GM12865 (cell line): ENCODE measurements around the gene LLGL2.

Experiments
- DNase-seq: peaks from one replicate; pipeline ENCODE4 v3.0.0; 2010; ENCODE audit warnings: low read depth
- H3K4me3 ChIP-seq: 2 replicates; pipeline ENCODE4 v1.5.1; 2011; ENCODE audit warnings: mild to moderate bottlenecking, low read depth, low read length, control low read depth
- TF ChIP-seq, protein P1 (sequence below): IDR thresholded peaks from 2 replicates; pipeline ENCODE4 v1.5.1; 2011; ENCODE audit warnings: low read length, control low read depth, low read depth, inconsistent platforms; ENCODE audit not compliant: insufficient read depth; ENCODE audit errors: missing control alignments

LLGL2 gene

DNA sequence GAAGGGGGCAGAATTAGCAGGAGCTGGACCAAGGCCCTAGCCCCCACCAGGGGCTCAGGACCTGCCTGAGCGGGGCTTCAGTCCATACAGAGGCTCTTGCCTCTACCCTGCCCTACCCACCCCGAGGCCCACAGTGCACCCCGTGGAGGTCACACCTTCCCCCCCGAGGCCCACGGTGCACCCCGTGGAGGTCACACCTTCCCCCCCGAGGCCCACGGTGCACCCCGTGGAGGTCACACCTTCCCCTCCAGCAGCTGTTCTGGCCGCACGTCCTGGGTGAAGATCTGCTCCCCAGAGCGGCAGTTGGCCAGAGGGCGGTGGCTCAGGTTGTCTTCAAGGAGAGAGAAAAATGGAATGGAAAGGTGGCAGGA lies 21.5 kb upstream of the LLGL2 start:
- TF ChIP-seq, protein P1, sequence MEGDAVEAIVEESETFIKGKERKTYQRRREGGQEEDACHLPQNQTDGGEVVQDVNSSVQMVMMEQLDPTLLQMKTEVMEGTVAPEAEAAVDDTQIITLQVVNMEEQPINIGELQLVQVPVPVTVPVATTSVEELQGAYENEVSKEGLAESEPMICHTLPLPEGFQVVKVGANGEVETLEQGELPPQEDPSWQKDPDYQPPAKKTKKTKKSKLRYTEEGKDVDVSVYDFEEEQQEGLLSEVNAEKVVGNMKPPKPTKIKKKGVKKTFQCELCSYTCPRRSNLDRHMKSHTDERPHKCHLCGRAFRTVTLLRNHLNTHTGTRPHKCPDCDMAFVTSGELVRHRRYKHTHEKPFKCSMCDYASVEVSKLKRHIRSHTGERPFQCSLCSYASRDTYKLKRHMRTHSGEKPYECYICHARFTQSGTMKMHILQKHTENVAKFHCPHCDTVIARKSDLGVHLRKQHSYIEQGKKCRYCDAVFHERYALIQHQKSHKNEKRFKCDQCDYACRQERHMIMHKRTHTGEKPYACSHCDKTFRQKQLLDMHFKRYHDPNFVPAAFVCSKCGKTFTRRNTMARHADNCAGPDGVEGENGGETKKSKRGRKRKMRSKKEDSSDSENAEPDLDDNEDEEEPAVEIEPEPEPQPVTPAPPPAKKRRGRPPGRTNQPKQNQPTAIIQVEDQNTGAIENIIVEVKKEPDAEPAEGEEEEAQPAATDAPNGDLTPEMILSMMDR: no peak
- DNase-seq: no peak
- H3K4me3 ChIP-seq: no peak overlapping the region

DNA sequence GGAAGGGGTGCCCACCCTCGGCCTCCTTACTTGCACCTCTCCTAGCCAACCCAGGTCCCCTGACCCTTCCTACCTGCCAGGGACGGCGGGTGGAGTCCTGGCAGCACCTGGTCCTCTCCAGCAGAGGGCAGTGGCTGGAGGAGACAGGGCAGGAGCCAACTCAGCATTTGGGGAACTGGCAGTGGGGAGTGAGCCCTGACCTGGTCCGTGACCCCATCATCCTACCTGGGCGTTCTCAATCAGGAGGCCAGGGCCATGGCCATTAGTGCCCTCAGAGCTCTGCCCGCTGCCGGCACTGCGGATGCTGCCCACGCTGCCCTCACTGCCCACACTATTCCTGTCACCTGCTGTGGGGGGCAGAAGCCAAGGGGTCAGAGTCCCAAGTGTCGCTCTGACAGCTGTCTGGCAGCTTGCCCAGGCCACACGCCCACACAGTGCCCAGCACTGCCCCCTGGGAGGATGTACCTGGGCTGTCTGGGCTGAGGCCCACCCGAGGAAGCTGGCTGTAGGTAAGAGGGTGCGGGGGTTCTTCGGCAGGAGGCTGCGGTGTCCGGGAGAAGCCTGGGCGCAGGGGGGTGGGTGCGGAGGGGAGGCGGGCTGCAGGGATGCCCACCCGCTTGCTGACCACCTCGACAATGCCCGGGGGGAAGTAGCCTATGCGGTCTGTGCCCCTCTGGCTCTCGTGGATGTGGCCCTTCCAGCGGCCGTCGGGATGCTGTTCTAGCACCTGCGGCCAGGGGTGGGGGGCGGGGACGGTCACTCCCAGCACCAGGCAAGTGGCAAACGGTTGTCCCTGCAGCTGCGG lies 20.9 kb upstream of the LLGL2 start:
- DNase-seq: peak; percentile 57
- TF ChIP-seq, protein P1: peak; percentile 77
- H3K4me3 ChIP-seq: no peak overlapping the region

GRCh38 chr17:75505152-75505409 lies 20.4 kb upstream of the LLGL2 start:
- H3K4me3 ChIP-seq: no peak overlapping the region
- DNase-seq: no peak
- TF ChIP-seq, protein P1: no peak

GRCh38 chr17:75505640-75506039 lies 19.9 kb upstream of the LLGL2 start:
- H3K4me3 ChIP-seq: no peak overlapping the region
- TF ChIP-seq, protein P1: no peak
- no peak for DNase-seq

DNA sequence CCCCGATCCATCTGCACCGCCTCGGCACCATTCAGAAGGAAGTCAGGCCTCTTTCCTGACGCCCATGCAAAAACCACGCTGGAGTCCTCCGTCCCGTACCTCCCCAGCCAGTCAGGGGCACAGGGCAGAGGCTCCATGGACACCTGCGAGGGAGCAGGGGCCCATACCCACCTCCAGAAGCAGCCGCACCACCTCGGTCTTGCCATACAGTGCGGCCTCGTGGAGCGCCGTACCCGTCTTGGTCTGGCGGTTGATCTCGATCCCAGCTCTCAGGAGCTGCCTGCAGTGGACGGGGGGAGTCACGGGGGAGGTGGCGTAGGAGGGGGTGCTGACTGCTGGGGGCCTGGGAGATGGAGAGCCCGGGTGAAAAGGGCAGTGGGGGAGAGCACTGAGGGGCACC lies 19.4 kb upstream of the LLGL2 start:
- H3K4me3 ChIP-seq: no peak overlapping the region
- TF ChIP-seq, protein P1: no peak
- DNase-seq: no peak

- TF ChIP-seq, protein P1: no peak
- no peak overlapping the region for H3K4me3 ChIP-seq
- no peak for DNase-seq
Observed at GRCh38 chr17:75506888-75507287, 18.6 kb upstream of the LLGL2 start.

DNA sequence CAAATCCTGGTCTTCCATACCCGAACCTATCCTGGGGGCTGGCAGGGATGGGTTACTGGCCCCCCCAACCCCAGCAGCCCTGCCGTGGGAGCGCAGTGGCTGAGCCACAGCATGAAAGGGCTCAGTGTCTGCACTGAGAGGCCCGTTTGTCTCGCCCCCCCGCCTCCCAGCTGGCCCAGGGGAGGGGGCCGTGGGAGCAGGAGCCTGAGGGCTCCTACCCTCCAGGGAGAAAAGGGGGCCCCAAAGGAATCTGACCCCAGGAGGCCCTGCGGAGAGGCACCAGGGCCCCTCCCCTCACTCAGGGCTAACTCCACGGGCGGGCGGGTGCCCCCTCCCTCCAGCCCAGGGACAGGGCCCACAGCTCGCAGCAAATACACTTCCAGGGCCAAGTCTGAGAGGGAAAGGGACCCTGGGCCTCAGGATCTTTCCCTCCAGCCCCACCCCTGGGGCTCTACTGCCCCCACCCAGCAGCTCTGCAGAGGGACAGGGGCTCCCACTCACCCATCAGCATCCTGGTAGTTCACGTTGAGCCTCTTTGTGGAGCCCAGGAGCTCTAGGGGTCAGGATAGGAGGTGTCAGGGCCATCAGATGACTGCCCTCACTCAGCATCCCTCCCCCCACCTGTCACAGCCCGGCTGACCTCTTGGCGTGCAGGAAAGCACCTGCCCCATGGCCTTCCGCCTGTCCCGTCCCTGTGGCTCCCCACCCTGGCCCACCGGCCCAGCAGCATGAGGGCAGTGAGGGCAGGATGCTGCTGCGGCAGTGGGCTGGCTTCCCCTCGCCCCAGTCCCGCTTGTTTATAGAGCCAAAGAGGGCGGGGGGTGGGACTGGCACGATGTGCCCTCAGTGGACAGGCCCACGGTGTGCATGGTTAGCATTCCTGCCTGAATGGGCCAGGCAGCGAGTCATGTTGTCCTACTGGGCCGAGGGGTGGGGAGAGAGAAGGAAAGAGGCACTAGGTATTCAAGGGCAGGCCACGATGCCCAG lies 17.5 kb upstream of the LLGL2 start:
- H3K4me3 ChIP-seq: no peak overlapping the region
- TF ChIP-seq, protein P1: no peak
- no peak for DNase-seq
